Fibroblast of skin of left biceps (primary cell): ENCODE results near the gene ZNF747.
A peak's percentile ranks its signal among the peaks of the same experiment; 100 is the strongest.

Source experiments
- DNase-seq, 2 experiments: peaks; one replicate each; pipeline ENCODE4 v3.0.0-alpha.2; 2013; ENCODE audit warnings: low read depth in 2 of 2

Gene ZNF747

GRCh38 chr16:30519120-30520049 lies 15.3 kb downstream of the ZNF747 start:
- DNase-seq: no peak

- no peak for DNase-seq
Observed at GRCh38 chr16:30518552-30518951, 16.1 kb downstream of the ZNF747 start.

GRCh38 chr16:30515275-30515674 lies 19.4 kb downstream of the ZNF747 start:
- DNase-seq: no peak

GRCh38 chr16:30511509-30511908 lies 23.1 kb downstream of the ZNF747 start:
- DNase-seq: no peak

- DNase-seq: no peak
Observed at GRCh38 chr16:30510376-30510938, 24.2 kb downstream of the ZNF747 start.

- DNase-seq: no peak
Observed at GRCh38 chr16:30509081-30509765, 25.4 kb downstream of the ZNF747 start.

- DNase-seq: no peak
Observed at GRCh38 chr16:30503403-30504296, 31.0 kb downstream of the ZNF747 start.

- no peak for DNase-seq
Observed at GRCh38 chr16:30499284-30499683, 35.4 kb downstream of the ZNF747 start.

- no peak for DNase-seq
Observed at GRCh38 chr16:30494709-30495108, 39.9 kb downstream of the ZNF747 start.

GRCh38 chr16:30493941-30494488 lies 40.6 kb downstream of the ZNF747 start:
- no peak for DNase-seq

- peak; percentile 48 to 52 for DNase-seq
Observed at GRCh38 chr16:30491744-30492308, 42.8 kb downstream of the ZNF747 start.

GRCh38 chr16:30491229-30491628 lies 43.4 kb downstream of the ZNF747 start:
- no peak for DNase-seq

- DNase-seq: no peak
Observed at GRCh38 chr16:30490210-30490609, 44.4 kb downstream of the ZNF747 start.

- no peak for DNase-seq
Observed at GRCh38 chr16:30488764-30489605, 45.7 kb downstream of the ZNF747 start.

GRCh38 chr16:30485818-30486436 lies 48.7 kb downstream of the ZNF747 start:
- DNase-seq: no peak

GRCh38 chr16:30484887-30485286 lies 49.8 kb downstream of the ZNF747 start:
- DNase-seq: no peak

- DNase-seq: no peak
Observed at GRCh38 chr16:30482366-30482765, 52.3 kb downstream of the ZNF747 start.

GRCh38 chr16:30481381-30481780 lies 53.3 kb downstream of the ZNF747 start:
- no peak for DNase-seq
